GM08714 (cell line): ENCODE results near the gene CCDC157.
A peak's percentile ranks its signal among the peaks of the same experiment; 100 is the strongest.

Experiments used
- H3K4me3 ChIP-seq: fragments of 200-500 bp; sonication (Bioruptor generic); 2 replicates; pipeline ENCODE4 v1.5.1; 2014; ENCODE audit warnings: mild to moderate bottlenecking, low read length, inconsistent platforms
- ZNF274 ChIP-seq: IDR thresholded peaks from 2 replicates; pipeline ENCODE4 v1.6.1; 2012; ENCODE audit warnings: mild to moderate bottlenecking, low read depth, low read length

CCDC157 gene

GRCh38 chr22:30356449-30357235 is at the start of gene CCDC157, which contains the start of gene SF3A1:
CCDC157 (plus strand) TSS chr22:30357007; CDS start chr22:30366001, 8,994 bp downstream.
SF3A1 (minus strand) TSS chr22:30356894; CDS start chr22:30356792, 102 bp downstream.
- no peak for TF ChIP-seq ZNF274
- H3K4me3 ChIP-seq, result peak within 1 kb of the TSS; percentile 93

- H3K4me3 ChIP-seq, result no peak overlapping the region; the same call in 1 of the 2 replicates
- no peak for TF ChIP-seq ZNF274
Observed at GRCh38 chr22:30307041-30307574, 49.7 kb upstream of the CCDC157 start.

- no peak for TF ChIP-seq ZNF274
- no peak overlapping the region for H3K4me3 ChIP-seq
Observed at GRCh38 chr22:30308093-30308492, 48.7 kb upstream of the CCDC157 start.

- H3K4me3 ChIP-seq, result no peak overlapping the region
- no peak for TF ChIP-seq ZNF274
Observed at GRCh38 chr22:30308518-30309230, 48.1 kb upstream of the CCDC157 start.

GRCh38 chr22:30309951-30310741 is 46.7 kb upstream of the CCDC157 start:
- peak overlapping the region; percentile 3; the same call in 1 of the 2 replicates for H3K4me3 ChIP-seq
- no peak for TF ChIP-seq ZNF274

DNA sequence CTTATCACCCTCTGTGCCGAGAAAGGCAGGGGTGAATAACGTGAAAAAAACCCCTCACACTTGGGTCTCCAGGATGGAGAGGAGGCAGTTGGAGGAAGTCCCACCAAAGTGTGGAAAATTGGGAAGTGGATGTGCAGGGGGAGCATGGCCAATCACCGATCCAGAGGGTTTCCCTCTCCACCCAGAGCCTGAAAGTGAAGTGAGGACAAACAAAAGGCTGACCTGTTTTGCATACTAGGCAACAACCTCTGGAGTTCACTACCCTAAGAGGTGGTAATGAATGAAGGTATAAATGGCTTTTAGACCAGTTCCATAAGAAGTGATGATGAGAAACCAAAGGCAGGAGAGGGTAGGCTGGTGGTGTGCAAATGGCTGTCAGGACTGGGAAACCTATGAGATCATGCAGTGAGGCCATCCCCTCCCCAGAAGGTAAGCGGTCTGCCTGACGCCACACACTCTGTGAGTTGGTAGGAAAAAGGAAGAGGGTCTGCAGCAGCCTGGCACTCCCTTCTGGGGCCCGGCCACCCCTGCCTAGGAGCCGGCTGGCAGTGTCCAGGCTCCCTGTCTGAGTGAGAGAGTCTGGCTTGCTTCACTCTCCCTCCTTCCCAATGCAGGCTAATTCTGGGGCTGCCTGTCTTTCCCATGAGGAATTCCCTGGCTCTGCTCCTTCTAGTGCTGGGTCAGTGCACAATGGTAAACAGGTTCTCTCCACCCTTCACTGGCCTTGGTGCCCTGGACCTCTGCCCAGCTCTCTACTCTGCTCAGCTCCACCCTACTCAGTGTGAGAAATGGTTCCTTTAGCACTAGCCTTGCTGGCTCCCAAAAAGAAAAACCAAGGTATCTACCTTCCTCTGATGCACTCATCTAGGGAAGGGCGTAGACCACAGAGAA is 45.7 kb upstream of the CCDC157 start:
- TF ChIP-seq ZNF274, result no peak

GRCh38 chr22:30312053-30312452 is 44.8 kb upstream of the CCDC157 start:
- no peak overlapping the region for H3K4me3 ChIP-seq
- no peak for TF ChIP-seq ZNF274

More for the DNA sequence above, 45.7 kb upstream of the CCDC157 start:
- peak overlapping the region; percentile 3; the same call in 1 of the 2 replicates for H3K4me3 ChIP-seq

DNA sequence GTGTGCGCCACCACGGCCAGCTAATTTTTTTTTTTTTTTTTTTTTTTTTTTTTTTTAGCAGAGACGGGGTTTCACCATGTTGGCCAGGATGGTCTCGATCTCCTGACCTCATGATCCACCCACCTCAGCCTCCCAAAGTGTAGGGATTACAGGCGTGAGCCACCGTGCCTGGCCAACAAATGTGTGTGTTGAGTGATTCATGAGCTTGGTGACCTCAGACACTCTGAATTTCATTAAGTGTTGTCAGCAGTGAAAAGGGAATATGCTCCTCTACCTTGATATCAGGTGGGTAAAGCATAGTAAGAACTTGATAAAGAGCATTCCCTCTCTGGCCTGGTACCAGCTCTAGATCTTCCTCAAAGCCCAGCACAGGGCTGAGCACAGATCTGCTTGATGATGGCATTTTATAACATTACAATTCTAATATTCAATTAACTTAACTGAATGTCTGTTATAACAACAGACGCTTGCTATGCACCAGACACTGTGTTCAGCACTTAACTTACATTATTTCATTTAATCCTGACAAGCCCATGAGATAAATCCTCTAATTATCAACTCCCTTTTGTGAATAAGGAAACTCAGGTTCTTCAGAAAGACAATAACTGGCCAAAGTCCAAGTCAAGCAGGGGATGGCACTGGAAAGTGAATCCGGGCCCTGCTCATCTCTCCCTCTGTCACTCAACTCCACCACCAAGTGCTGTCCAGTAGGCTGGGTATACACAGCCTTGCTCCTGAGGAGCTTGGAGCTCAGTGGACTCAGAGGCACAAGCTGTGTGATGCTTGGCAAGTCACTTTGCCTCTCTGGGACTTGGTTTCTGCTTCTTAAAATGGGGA is 43.1 kb upstream of the CCDC157 start:
- no peak overlapping the region for H3K4me3 ChIP-seq
- TF ChIP-seq ZNF274, result no peak

- no peak for TF ChIP-seq ZNF274
- H3K4me3 ChIP-seq, result no peak overlapping the region
Observed at GRCh38 chr22:30314915-30315314, 41.9 kb upstream of the CCDC157 start.

DNA sequence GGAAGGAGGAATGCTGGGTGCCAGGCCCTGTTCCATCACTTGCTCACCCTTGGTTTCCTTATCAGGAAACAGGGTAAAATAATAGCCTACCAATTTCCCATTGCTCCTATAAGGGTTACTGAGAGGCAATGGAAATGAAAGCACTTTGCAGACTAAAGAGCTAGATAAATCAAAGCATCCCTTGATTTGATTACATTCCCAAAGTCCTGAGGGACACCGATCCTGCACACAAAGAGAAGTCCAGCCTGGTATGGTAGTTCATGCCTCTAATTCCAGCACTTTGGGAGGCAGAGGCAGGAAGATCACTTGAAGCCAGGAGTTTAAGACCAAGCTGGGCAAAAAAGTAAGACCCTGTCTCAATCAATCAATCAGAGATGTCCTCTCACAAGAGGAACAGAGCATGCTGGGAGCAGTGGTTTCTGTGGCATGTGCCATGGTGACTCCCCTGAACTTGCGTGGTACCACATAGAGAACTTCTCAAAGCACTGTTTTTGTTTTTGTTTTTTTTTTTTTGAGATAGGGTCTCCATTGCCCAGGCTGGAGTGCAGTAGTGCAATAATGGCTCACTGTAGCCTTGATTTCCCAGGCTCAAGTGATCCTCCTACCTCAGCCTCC is 40.7 kb upstream of the CCDC157 start:
- H3K4me3 ChIP-seq, result no peak overlapping the region
- no peak for TF ChIP-seq ZNF274

GRCh38 chr22:30317778-30318177 is 39.0 kb upstream of the CCDC157 start:
- H3K4me3 ChIP-seq, result no peak overlapping the region
- no peak for TF ChIP-seq ZNF274
